HepG2 (cell line): ENCODE results near the gene RPL36. TPM values are rescaled to one million over a fixed set of nuclear protein-coding genes. Genes with fewer than 3 reads are reported as not detected.

Experiments
- ATAC-seq: fragments of 200-7000 bp; cut with Tn5 transposase; 3 replicates; pipeline ENCODE4 v1.9.1; 2020; ENCODE audit warnings: mild to moderate bottlenecking, moderate library complexity
- BruUV-seq: library from RNA; stranded (reverse); fragments of 400-500 nt; replicated peaks from 2 replicates; lab custom pipeline; 2021; lab: Mats Ljungman, UMichigan
- CTCF ChIA-PET: fragments of 300-600 bp; formaldehyde crosslinking; extraction: SDS; loops from one replicate; lab custom pipeline; 2021; ENCODE audit warnings: low total read pairs, inconsistent platforms, low intra/inter-chr PET ratio; lab: Yijun Ruan, JAX
- POLR2A ChIA-PET: fragments of 350-600 bp; sonication (Branson Sonifier 250); formaldehyde crosslinking; loops from one replicate; lab custom pipeline; 2020; ENCODE audit warnings: antibody characterized with exemption, inconsistent platforms; lab: Yijun Ruan, JAX
- DNase-seq: peaks from one replicate; pipeline ENCODE4 v3.0.0-alpha.2; 2015; ENCODE audit warnings: low spot score
- FAIRE-seq: peaks from 3 replicates; lab custom pipeline; 2011; peaks lifted over from hg19 to GRCh38; lab: Jason Lieb, UNC
- H2AFZ ChIP-seq: one replicate; pipeline ENCODE4 v1.6.1; 2011; ENCODE audit warnings: low read length, inconsistent platforms
- H3K27ac ChIP-seq: fragments of 300-600 bp; 3 replicates; pipeline ENCODE4 v1.8.0; 2011; ENCODE audit warnings: mixed run types, mild to moderate bottlenecking, mixed read lengths, low read length, inconsistent platforms; ENCODE audit not compliant: insufficient read depth; ENCODE audit errors: extremely low read length
- H3K27me3 ChIP-seq, 2 experiments: fragments of 200-600 bp in 1 of 2; 2 replicates in 1 of 2; 3 replicates in 1 of 2; pipeline versions ENCODE4 v1.6.0 to v1.8.0; 2011; ENCODE audit warnings: low read length in 2 of 2, mild to moderate bottlenecking in 2 of 2, moderate library complexity in 2 of 2, inconsistent platforms in 1 of 2; ENCODE audit not compliant: insufficient read depth in 2 of 2, control insufficient read depth in 1 of 2
- H3K36me3 ChIP-seq, 2 experiments: fragments of 200-600 bp in 1 of 2; replicated peaks in 1 of 2; 2 replicates in 1 of 2; 3 replicates in 1 of 2; pipeline versions ENCODE4 v1.5.1 to v1.8.0; 2011; ENCODE audit warnings: low read length in 2 of 2, inconsistent platforms in 1 of 2; ENCODE audit not compliant: insufficient read depth in 2 of 2, control insufficient read depth in 1 of 2
- H3K4me1 ChIP-seq: 2 replicates; pipeline ENCODE4 v1.5.1; 2012; ENCODE audit warnings: low read length, inconsistent platforms; ENCODE audit not compliant: insufficient read depth
- H3K4me2 ChIP-seq: 2 replicates; pipeline ENCODE4 v1.6.0; 2011; ENCODE audit warnings: low read depth, low read length, inconsistent platforms
- H3K4me3 ChIP-seq, 3 experiments: fragments of 200-600 bp in 1 of 3; sonication (generic), shearing (Covaris generic) in 1 of 3; replicated peaks in 1 of 3; 2 replicates each; pipeline ENCODE4 v1.5.1; 2011 to 2016; ENCODE audit warnings: low read length in 3 of 3, inconsistent platforms in 2 of 3, low read depth in 2 of 3, mild to moderate bottlenecking in 2 of 3, control low read depth in 1 of 3, mixed read lengths in 1 of 3; ENCODE audit not compliant: insufficient read depth in 1 of 3
- H3K79me2 ChIP-seq: one replicate; pipeline ENCODE4 v1.6.1; 2011; ENCODE audit warnings: low read length, inconsistent platforms; ENCODE audit not compliant: insufficient read depth
- H3K9ac ChIP-seq: 2 replicates; pipeline ENCODE4 v1.6.0; 2011; ENCODE audit warnings: mild to moderate bottlenecking, low read depth, low read length, inconsistent platforms; ENCODE audit not compliant: insufficient read depth
- H3K9me3 ChIP-seq: 2 replicates; pipeline ENCODE4 v1.5.1; 2012; ENCODE audit warnings: mild to moderate bottlenecking, low read length
- H4K20me1 ChIP-seq: 2 replicates; pipeline ENCODE4 v1.6.0; 2011; ENCODE audit warnings: inconsistent platforms, mild to moderate bottlenecking, low read length, moderate library complexity; ENCODE audit not compliant: insufficient read depth
- JUNB ChIP-seq: sonication (generic); formaldehyde crosslinking; IDR thresholded peaks from 2 replicates; pipeline ENCODE4 v1.8.0; 2022; ENCODE audit warnings: missing genetic modification reagents, mild to moderate bottlenecking, borderline replicate concordance
- SAP130 ChIP-seq: IDR thresholded peaks from 2 replicates; pipeline ENCODE4 v1.6.1; 2016; ENCODE audit warnings: low read depth
- WGBS: methylation state at CpG from one replicate; pipeline ENCODE4 v1.1.6; 2017; ENCODE audit warnings: low lambda C conversion rate; 5-methylcytosine and 5-hydroxymethylcytosine counted together
- in situ Hi-C: cut with HindIII; loops from 2 replicates; pipeline ENCODE4 v1.10.0; 2017; ENCODE audit warnings: low pct_unique_long_range_greater_than_20kb; ENCODE audit not compliant: extremely low pct_ligation_motif_present
- intact Hi-C: fragments of 100-400 bp; cut with micrococcal nuclease; formaldehyde crosslinking; loops from one replicate; pipeline ENCODE4 v1.10.0; 2022; ENCODE audit not compliant: unreplicated experiment
- polyA plus RNA-seq, 8 experiments: library from polyadenylated mRNA; depleted of rRNA in 3 of 8; stranded (reverse) in 7 of 8; unstranded in 1 of 8; fragments of >200 nt; fragmentation: Illumina TruSeq in 4 of 8; extraction: Trizol in 4 of 8; gene quantifications; 2 replicates each; pipeline versions ENCODE4 v1.2.1 to v1.2.3, GENCODE V29; 2011 to 2016; ENCODE audit warnings: low read depth in 4 of 8, missing spikeins in 1 of 8, mixed read lengths in 1 of 8; ENCODE audit not compliant: insufficient read depth in 1 of 8
- total RNA-seq, 5 experiments: library from RNA; depleted of rRNA; stranded (reverse); fragments of >200 nt; fragmentation: Illumina TruSeq; extraction: Trizol; gene quantifications; 2 replicates each; pipeline ENCODE4 v1.2.3, GENCODE V29; 2016; ENCODE audit warnings: low read depth in 1 of 5
- TF ChIP-seq, protein P1 (sequence below): sonication (generic); formaldehyde crosslinking; IDR thresholded peaks from 2 replicates; pipeline ENCODE4 v1.4.0; 2020; ENCODE audit warnings: missing genetic modification reagents, borderline replicate concordance

Gene RPL36
- total and polyA plus RNA-seq, 2 of the 13 experiments (the other 11 are each of a cell fraction or from before 2014, with no cell fraction given): 706 to 740 TPM

DNA sequence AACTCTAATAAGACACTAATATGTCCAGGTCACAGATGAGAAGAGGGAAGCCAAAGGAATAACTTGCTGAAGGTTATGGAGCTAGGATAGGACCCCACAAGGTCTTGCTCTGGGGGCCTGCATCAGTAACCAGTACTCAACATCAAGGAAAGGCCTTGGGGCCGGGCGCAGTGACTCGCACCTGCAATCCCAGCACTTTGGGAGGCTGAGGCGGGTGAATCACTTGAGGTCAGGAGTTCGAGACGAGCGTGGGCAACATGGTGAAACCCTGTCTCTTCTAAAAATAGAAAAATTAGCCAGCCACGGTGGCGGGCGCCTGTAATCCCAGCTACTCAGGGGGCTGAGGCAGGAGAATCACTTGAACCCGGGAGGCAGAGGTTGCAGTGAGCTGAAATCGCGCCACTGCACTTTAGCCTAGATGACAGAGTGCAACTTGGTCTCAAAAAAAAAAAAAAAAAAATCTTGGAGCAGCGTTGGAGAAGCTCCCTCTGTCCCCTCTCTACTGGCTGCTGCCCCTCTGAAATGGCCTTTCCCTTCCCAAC, 28.0 kb downstream of the RPL36 start:
- 57% methylated on average over 14 of the region's 14 CpGs for WGBS
- ATAC-seq (no peak), DNase-seq (no peak), FAIRE-seq (no peak)
- POLR2A ChIA-PET: interaction anchor here (0.7 to 4.7 kb wide), 13 partner anchors 9 to 186 kb away, joined by 3 to 95 read pairs (median 5); partner anchors contain the start of genes RPL36, SAFB and SAFB2
- CTCF ChIA-PET: no interaction called here
- Histone ChIP-seq H3K4me3 (peak overlapping the region; percentile 78 to 99 (median 98)), H2AFZ (no peak overlapping the region), H3K36me3 (peaks cover 11 to 34% of the 10 kb centered on the region in 2 experiments; a peak in 4 of 5 replicates), H3K27ac (peak overlapping the region; percentile 95), H3K79me2 (peaks cover 47% of the 10 kb centered on the region), H3K4me2 (peak overlapping the region; percentile 92), H3K27me3 (no peaks in the 10 kb centered on the region; a peak in 1 of 5 replicates), H3K4me1 (peaks cover 38% of the 10 kb centered on the region), H4K20me1 (peaks cover 24% of the 10 kb centered on the region), H3K9ac (peak overlapping the region; percentile 93), H3K9me3 (no peaks in the 10 kb centered on the region)
- TF ChIP-seq JUNB (CRISPR knock-in tag) (no peak), SAP130 (0 out of 2 replicates have a peak, but pooled peaks have one; percentile 3)
- TF ChIP-seq, protein P1, sequence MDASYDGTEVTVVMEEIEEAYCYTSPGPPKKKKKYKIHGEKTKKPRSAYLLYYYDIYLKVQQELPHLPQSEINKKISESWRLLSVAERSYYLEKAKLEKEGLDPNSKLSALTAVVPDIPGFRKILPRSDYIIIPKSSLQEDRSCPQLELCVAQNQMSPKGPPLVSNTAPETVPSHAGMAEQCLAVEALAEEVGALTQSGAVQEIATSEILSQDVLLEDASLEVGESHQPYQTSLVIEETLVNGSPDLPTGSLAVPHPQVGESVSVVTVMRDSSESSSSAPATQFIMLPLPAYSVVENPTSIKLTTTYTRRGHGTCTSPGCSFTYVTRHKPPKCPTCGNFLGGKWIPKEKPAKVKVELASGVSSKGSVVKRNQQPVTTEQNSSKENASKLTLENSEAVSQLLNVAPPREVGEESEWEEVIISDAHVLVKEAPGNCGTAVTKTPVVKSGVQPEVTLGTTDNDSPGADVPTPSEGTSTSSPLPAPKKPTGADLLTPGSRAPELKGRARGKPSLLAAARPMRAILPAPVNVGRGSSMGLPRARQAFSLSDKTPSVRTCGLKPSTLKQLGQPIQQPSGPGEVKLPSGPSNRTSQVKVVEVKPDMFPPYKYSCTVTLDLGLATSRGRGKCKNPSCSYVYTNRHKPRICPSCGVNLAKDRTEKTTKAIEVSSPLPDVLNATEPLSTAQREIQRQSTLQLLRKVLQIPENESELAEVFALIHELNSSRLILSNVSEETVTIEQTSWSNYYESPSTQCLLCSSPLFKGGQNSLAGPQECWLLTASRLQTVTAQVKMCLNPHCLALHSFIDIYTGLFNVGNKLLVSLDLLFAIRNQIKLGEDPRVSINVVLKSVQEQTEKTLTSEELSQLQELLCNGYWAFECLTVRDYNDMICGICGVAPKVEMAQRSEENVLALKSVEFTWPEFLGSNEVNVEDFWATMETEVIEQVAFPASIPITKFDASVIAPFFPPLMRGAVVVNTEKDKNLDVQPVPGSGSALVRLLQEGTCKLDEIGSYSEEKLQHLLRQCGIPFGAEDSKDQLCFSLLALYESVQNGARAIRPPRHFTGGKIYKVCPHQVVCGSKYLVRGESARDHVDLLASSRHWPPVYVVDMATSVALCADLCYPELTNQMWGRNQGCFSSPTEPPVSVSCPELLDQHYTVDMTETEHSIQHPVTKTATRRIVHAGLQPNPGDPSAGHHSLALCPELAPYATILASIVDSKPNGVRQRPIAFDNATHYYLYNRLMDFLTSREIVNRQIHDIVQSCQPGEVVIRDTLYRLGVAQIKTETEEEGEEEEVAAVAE (CRISPR knock-in tag): no peak
- intact Hi-C loops (loop anchor here (2.0 kb wide), 1 partner anchor 73 kb away; the partner anchor contains the start of gene DUS3L), in situ Hi-C loops (no loop called here)
- BruUV-seq: no TSS peak
